ENCODE measurements around the gene ANKRD34B. TPM values are rescaled to one million over a fixed set of nuclear protein-coding genes. Genes with fewer than 3 reads are reported as not detected.

The ANKRD34B gene
- total and polyA plus RNA-seq, 12 donors, result 0.04 to 0.08 TPM; not detected in 10

DNA sequence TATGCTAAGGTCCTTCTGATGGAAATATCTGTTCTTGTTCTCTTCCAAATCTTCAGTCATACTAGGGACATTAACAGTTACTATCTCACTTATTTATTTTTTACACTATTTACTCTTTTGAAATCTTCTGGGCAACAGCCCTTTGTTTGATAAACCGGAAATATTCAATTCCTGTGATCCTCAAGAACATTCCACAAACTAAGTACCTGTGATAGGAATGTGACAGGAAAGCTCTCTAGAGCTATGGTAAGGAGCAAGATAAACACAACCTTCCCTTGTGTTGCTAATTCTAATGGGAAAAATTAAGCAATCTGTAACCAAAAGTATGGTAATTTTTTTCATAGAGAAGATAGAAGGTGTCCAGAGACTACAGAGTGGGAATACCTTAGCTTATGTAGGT, 22.0 kb upstream of the ANKRD34B start:
- no peaks in the 10 kb centered on the region for H3K27me3 ChIP-seq
- no peak overlapping the region for H3K4me3 ChIP-seq
- H3K4me1 ChIP-seq (replicated peaks in 1 of 2), result no peaks in the 10 kb centered on the region
- H3K27ac ChIP-seq, result no peak overlapping the region
- TF ChIP-seq, protein P1, sequence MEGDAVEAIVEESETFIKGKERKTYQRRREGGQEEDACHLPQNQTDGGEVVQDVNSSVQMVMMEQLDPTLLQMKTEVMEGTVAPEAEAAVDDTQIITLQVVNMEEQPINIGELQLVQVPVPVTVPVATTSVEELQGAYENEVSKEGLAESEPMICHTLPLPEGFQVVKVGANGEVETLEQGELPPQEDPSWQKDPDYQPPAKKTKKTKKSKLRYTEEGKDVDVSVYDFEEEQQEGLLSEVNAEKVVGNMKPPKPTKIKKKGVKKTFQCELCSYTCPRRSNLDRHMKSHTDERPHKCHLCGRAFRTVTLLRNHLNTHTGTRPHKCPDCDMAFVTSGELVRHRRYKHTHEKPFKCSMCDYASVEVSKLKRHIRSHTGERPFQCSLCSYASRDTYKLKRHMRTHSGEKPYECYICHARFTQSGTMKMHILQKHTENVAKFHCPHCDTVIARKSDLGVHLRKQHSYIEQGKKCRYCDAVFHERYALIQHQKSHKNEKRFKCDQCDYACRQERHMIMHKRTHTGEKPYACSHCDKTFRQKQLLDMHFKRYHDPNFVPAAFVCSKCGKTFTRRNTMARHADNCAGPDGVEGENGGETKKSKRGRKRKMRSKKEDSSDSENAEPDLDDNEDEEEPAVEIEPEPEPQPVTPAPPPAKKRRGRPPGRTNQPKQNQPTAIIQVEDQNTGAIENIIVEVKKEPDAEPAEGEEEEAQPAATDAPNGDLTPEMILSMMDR (IDR thresholded peaks at IDR 0.05), result no peak
- no peak for TF ChIP-seq POLR2A (IDR thresholded peaks at IDR 0.05)
- no peaks in the 10 kb centered on the region for H3K36me3 ChIP-seq (replicated peaks in 1 of 2)
- H3K9me3 ChIP-seq (replicated peaks in 1 of 3), result no peaks in the 10 kb centered on the region
- 62 to 90% (median 64%) methylated on average over 1 of the region's 1 CpG for WGBS, 4 donors
- DNase-seq, result no peak
- intact Hi-C loops (cut with DNase I), result no loop called here

DNA sequence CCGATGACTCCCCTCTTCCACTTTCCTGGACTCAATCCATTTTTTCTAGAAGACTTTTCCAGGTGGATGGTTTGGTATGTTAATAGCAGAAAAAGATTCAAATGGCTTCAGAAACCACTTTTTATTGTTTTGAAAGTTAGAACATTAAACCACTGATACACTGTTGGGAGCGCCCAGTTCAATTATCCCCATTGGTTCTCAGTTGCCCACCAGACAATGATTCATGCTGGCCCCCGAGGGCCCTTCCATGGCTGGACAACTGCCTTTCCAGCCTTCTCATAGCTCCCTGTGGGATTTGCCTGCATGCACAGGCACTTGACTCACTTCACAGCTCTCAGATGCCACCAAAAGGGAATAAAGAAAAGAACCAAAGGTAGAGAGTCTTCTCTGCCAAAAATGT, 21.3 kb upstream of the ANKRD34B start:
- Histone ChIP-seq H3K36me3 (replicated peaks in 1 of 2) (no peaks in the 10 kb centered on the region), H3K27me3 (no peaks in the 10 kb centered on the region), H3K9me3 (replicated peaks in 1 of 3) (no peaks in the 10 kb centered on the region), H3K4me3 (no peak overlapping the region), H3K4me1 (replicated peaks in 1 of 2) (no peaks in the 10 kb centered on the region), H3K27ac (no peak overlapping the region)
- 84 to 93% (median 92%) methylated on average over 3 of the region's 3 CpGs for whole genome bisulfite sequencing, 4 donors
- intact Hi-C loops (cut with DNase I), result no loop called here
- no peak for DNase-seq
- TF ChIP-seq, protein P1 (IDR thresholded peaks at IDR 0.05), result no peak
- TF ChIP-seq POLR2A (IDR thresholded peaks at IDR 0.05), result no peak

DNA sequence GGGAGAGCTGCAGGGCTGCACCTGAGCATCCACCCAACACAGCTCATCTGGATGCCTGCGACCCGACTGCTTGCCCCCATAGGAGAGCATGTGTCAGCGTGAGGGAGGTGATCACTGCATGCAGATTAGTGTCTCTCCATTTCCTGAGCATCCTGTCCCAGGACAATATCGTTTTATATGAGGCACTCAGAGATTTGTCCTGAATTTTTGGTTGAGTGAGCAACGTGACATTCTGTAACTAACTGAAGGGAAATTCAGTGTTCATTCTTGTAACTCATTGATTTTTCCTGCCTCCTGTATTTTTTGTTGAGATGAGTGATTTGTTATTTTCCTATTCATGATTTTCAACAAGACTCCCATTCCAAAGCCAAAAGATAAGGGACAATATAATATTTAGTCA, 20.7 kb upstream of the ANKRD34B start:
- no peak for DNase-seq
- no peaks in the 10 kb centered on the region for H3K4me1 ChIP-seq (replicated peaks in 1 of 2)
- H3K9me3 ChIP-seq (replicated peaks in 1 of 3), result no peaks in the 10 kb centered on the region
- no peak overlapping the region for H3K27ac ChIP-seq
- intact Hi-C loops (cut with DNase I), result no loop called here
- 76 to 83% (median 80%) methylated on average over 3 to 5 of the region's 5 CpGs for WGBS, 4 donors
- TF ChIP-seq, protein P1 (IDR thresholded peaks at IDR 0.05), result no peak
- TF ChIP-seq POLR2A (IDR thresholded peaks at IDR 0.05), result no peak
- no peaks in the 10 kb centered on the region for H3K27me3 ChIP-seq
- H3K36me3 ChIP-seq (replicated peaks in 1 of 2), result no peaks in the 10 kb centered on the region
- no peak overlapping the region for H3K4me3 ChIP-seq

DNA sequence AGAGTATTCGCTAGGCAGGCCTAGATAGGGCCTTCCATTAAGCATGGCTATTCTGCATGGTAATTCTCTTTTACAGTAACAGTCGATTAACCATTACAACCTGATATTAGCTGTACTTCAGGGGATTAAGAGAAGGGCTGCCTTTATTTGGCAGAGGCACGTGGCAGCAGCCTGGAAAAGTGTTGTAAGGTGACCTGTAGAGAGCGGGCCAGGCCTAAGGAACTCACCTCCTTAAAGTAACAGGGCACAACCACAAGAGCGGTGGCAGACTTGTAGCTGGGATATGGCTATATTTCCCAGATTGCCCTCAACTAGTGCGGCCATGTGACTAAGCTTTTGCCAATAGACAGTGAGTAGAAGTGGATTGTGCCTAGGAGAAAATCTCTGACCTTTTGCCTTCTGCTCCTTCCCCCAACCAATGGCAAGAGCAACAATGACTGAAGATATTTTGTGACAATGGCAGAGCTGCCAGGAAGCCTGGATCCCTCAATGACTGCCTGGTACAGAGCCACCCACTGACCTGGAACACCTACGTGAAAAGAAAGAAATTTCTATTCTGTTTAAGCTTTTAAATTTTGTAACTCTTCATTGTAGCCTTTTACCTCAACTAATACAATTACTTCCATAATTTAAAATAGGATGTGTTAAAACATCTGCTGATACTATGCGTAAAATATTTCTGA, 18.9 kb upstream of the ANKRD34B start:
- no peaks in the 10 kb centered on the region for H3K36me3 ChIP-seq (replicated peaks in 1 of 2)
- H3K9me3 ChIP-seq (replicated peaks in 1 of 3), result no peaks in the 10 kb centered on the region
- H3K4me1 ChIP-seq (replicated peaks in 1 of 2), result no peaks in the 10 kb centered on the region
- no peak overlapping the region for H3K4me3 ChIP-seq
- intact Hi-C loops (cut with DNase I), result no loop called here
- H3K27ac ChIP-seq, result no peak overlapping the region
- 84 to 94% (median 90%) methylated on average over 8 of the region's 8 CpGs for WGBS, 4 donors
- no peaks in the 10 kb centered on the region for H3K27me3 ChIP-seq
- DNase-seq, result no peak
- TF ChIP-seq, protein P1 (IDR thresholded peaks at IDR 0.05), result no peak
- no peak for TF ChIP-seq POLR2A (IDR thresholded peaks at IDR 0.05)

Data from adrenal gland (tissue), 12 donors.